ENCODE results near the gene TKT. TPM values are rescaled to one million over a fixed set of nuclear protein-coding genes. Genes with fewer than 3 reads are reported as not detected.

TKT gene
- total and polyA plus RNA-seq, 2 of the 8 experiments (the other 6 are each of a cell fraction or from before 2014, with no cell fraction given), result 418 to 986 TPM

GRCh38 chr3:53195602-53196574 lies 59.9 kb downstream of the TKT start (continued):
- no peak for TF ChIP-seq ASH2L (IDR thresholded peaks at IDR 0.05; ENCODE audit: low read length)

Data from H1 (cell line).